GM18867 (cell line): ENCODE measurements around the gene ZGPAT.

Source experiments
- ATAC-seq: cut with Tn5 transposase; IDR thresholded peaks from one replicate; pipeline ENCODE4 v1.9.1; 2021; ENCODE audit warnings: mild to moderate bottlenecking, moderate library complexity; ENCODE audit not compliant: unreplicated experiment

Gene ZGPAT

DNA sequence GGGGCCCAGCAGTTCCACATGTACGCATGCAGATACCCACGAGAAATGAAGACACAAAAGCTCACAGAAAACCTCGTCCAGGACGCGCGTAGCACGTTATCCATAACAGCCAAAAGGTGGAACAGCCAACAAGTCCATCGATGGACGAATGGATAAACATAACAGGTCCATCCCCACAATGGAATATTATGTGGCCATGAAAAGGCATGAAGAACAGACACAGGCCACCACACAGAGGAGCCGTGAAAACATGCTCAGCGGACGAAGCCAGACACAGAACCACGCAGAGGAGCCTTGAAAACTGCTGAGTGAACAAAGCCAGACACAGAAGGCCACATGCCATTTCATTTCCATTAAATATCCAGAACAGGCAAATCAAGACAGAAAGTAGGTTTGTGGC is 69.8 kb downstream of the ZGPAT start:
- no peak for ATAC-seq

- no peak for ATAC-seq
These were observed 70.4 kb downstream of the ZGPAT start for GRCh38 chr20:63778034-63778752.

DNA sequence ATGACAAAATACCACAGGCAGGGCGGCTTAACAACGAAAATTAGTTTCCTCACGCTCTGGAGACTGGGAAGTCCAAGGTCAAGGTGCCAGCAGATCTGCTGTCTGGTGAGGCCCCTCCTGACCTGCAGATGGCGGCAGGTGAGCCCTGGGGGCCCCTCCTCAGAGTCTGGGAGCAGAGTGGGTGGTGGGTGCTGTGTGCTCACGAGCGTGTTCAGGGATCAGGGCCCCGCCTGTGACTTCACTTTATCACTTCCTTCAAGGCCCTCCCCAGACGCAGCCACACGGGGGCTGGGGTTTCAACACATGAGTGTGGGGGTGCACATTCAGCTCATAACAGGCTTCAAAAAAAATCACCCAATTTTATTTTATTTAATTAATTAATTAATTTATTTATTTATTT is 71.0 kb downstream of the ZGPAT start:
- ATAC-seq: no peak

DNA sequence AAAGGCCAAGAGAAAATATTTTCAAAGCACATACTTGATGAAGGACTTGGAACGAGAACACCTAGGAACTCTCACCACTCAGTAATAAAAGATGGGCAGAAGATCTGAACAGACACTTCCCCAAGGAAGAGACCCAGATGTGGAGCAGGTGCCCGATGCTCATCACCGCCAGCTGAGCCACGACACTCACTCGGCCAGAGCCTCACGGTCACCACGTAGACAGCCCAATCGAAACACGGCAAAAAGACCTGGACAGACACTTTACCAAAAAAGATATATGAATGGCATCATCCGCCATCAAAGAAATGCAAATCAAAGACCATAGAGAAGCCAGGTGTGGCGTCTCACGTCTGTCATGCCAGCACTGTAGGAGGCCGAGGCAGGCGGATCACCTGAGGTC is 73.3 kb downstream of the ZGPAT start:
- no peak for ATAC-seq

- ATAC-seq: no peak
These were observed 74.2 kb downstream of the ZGPAT start for GRCh38 chr20:63782051-63782471.

DNA sequence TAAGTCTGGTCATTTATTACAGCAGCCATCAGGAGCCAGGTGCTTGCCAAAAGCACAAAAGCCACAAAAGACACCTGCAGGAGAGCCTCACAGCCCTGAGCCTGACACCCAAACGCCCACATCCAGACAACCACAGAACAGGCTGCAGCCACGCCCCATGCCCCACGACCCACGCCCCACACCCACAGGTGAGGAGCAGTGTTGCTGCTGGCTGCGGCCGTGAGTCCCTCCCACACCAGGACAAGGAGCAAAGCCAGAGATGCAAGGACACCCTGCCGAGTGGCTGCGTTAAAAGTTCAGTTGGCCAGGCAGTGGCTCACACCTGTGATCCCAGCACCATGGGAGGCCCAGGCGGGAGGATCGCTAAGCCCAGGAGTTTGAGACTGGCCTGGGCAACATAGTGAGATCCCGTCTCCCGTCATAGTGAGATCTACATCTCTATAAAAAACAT is 74.7 kb downstream of the ZGPAT start:
- no peak for ATAC-seq

GRCh38 chr20:63783970-63784369 is 76.1 kb downstream of the ZGPAT start:
- no peak for ATAC-seq

GRCh38 chr20:63785691-63786131 is 77.9 kb downstream of the ZGPAT start:
- ATAC-seq: no peak
